Tibial nerve (tissue), 4 donors: ENCODE results near the gene TP63.

Experiments used
- CTCF ChIP-seq, 5 experiments: fragments of 200-600 bp in 3 of 5; fragments of 450-650 bp in 2 of 5; sonication (generic) in 3 of 5; IDR thresholded peaks; one replicate each; pipeline ENCODE4 v1.5.1; 2016 to 2019; ENCODE audit warnings: antibody characterized with exemption in 5 of 5, mild to moderate bottlenecking in 3 of 5, moderate library complexity in 2 of 5
- EP300 ChIP-seq, 2 donors: sonication (generic); formaldehyde crosslinking; IDR thresholded peaks; one replicate each; pipeline ENCODE4 v1.6.1; 2017; ENCODE audit warnings: antibody characterized with exemption in 2 of 2, mild to moderate bottlenecking in 1 of 2

- no peak for TF ChIP-seq CTCF (IDR thresholded peaks at IDR 0.05)
- no peak for TF ChIP-seq EP300 (IDR thresholded peaks at IDR 0.05)
Observed at GRCh38 chr3:189588475-189589178, 42.6 kb upstream of the TP63 start.
